GM10847 (cell line): Measurements from ENCODE around the gene PRPF6.

Source experiments
- POLR2A ChIP-seq: IDR thresholded peaks from 2 replicates; pipeline ENCODE4 v1.6.1; 2011; ENCODE audit not compliant: insufficient read length; ENCODE audit errors: extremely low read depth

The PRPF6 gene

DNA sequence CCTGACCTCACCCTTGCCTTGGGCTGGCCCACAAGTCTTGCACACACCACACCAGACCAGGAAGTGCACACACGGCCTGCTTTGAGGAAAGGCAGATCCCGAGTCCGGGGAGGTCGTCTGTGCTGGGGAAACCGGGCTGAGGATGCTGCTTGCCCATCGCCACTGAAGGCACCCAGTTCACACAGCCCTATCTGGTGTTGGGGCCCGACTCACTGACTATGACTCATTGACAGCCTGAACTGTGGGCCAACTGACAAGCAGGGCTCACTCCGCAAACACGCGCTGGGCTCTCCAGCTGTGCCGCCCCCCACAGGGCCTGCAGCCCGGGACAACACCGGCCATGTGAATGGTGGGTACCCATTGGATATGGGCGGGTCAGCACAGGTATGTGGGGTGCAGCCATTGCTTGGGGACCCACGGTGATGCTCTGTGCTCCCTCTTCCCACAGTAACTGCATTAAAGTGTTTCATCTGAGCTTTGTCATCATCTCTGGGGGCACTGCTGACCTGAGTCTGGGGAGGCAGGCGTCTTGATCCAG is 3.1 kb upstream of the PRPF6 start:
- TF ChIP-seq POLR2A, result no peak

DNA sequence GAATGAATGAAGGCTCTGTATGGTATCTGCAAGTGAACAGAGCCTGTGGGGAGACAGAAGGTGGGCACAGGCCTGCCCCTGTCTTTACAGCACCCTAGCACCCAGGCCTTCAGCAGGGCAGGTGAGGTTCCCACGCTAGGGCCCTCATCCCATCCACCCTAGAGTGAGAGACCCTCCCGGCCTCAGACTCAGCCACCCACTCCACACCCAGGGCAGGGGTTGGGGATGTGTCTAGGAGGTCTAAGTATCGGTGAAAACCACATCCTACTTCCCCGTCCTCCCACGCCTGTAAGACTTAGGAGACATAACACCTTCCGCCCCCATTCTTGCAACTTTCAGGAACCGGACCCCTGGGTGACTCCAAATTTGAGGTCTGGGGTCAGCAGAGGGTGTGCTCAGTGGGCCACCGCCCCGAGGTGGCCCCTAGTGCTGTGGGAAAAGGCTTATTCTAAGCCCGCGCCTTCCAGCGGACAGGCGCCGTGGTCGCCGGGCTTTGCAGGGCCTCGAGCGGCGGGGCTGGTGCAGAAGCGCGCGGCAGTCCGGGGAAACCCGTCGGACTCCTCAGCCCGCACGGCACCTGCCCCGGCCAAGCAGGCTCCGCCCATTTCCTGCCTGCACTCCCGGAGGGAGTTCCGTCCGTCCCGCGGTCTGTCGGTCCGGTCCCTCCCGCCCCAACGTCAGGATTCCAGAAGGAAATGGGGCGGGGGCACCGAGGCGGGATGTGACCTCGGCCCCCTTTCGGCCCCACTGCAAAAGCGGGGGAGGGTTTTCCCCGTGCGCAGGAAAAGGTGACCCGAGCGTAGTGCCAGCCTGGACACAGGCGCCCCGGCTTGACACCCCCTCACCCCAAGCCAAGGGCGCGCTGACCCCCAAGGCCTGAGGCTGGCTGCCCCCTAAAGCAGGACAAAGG is 2.4 kb upstream of the PRPF6 start:
- peak; percentile 23 for TF ChIP-seq POLR2A

DNA sequence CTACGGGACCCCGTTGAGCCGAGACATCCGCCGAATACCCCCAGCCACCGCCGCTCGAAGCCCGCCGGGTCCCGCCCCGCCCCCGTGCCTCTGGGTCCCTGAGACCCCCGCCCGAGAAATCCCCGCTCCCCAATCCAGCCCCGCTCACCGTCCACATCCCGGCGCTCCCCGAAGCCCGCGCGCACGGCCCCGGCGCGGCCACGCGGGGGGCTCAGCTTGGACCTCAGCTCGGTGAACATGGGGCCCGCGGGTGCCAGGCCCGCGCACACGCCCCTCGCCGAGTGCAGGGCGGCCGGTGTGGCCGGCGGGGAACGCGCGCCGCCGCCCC is 1.7 kb upstream of the PRPF6 start:
- no peak for TF ChIP-seq POLR2A

DNA sequence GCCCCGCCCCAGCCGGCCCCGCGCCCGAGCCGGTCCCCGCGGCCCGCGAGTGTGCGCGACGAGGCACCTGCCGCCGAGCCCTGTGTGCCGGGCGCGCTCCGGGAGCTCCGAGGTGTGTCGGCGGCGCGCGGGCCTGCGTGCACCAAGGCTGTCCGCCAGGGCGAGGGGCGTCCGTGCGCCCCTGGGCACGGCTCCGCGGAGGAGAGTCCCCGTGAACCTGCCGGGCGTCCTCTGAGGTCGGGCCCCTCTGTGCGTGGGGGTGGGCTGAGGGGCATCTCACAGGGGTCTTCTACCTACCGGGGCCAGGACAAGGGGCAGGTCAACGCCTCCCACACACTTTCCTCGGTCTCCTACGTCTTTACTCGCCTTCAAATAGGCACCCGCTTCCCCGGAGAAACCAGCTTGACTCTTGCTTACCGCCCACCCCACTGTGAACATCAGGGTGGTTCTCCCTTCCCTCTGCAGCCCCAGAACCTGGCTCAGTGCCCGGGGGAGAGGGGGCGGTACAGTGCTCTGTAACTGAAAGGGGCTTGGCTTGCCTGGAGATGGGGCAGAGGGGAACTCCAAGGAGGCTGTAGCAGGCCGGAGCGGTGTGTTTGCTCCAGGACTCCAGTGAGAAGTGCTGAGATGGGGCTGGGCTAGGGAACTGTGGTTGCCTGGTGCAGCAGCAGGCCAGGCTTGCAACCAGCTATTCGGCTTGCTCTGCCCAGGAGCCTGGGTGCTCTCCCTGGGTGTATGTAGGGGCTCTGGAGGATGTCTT is 1.2 kb upstream of the PRPF6 start, which contains the start of gene SAMD10:
TSS of gene SAMD10 (minus strand) at position 86 of the 760 bp plus-strand sequence. CDS start 175 bp downstream, outside the sequence.
- TF ChIP-seq POLR2A, result peak; percentile 27

DNA sequence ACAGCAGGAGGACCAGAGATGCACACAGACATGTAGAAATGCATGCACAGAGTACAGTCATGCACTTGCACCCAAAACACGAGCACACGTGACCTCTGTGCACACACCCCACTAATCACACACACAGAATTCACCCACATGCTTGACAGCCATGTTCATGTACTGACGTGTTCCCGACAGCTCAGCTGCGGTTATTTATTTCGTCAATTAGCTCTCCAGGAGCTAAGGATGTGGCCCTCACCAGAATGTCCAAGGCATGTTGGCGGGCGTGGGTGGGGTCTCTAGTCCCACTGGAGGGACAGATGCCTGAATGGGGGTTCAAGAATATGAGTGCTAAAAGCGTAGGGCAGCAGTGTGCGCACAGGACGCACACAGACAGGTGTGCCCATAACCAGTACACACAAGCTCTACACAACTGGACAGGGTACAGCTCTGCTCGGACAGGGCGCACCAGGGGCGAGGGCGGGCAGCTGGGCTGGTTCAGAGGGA is 571 bp upstream of the PRPF6 start:
- TF ChIP-seq POLR2A, result no peak

DNA sequence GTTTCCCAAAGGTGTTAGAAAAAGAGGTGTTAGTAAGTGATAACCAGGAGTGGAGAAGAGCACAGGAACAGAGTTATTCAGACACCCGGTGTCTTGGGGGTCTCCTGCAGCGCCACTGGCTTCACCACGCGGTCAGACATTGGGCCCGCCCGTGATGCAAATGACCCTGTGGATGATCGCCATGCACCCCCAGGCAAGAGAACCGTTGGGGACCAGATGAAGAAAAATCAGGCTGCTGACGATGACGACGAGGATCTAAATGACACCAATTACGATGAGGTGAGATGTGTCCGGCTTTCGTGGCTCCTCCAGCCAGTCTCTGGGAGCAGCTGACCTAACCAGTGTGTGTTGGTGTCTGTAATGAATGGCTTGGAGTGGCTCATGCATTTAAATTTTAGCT is 2.0 kb downstream of the PRPF6 start:
- no peak for TF ChIP-seq POLR2A

DNA sequence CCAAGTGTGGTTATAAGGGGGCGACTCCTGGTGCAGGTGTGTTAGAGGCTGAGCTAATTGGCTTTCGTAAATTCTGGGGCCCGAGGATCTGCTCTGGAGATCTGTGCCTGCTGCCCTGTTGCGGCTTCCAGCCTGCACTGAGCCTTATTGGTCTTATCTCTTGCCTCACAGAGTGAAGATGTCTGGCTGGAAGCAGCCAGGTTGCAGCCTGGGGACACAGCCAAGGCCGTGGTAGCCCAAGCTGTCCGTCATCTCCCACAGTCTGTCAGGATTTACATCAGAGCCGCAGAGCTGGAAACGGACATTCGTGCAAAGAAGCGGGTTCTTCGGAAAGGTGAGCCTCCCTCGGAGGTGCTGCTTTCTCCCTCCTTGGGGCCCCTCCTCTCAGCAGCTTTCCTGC is 20.0 kb downstream of the PRPF6 start:
- no peak for TF ChIP-seq POLR2A

DNA sequence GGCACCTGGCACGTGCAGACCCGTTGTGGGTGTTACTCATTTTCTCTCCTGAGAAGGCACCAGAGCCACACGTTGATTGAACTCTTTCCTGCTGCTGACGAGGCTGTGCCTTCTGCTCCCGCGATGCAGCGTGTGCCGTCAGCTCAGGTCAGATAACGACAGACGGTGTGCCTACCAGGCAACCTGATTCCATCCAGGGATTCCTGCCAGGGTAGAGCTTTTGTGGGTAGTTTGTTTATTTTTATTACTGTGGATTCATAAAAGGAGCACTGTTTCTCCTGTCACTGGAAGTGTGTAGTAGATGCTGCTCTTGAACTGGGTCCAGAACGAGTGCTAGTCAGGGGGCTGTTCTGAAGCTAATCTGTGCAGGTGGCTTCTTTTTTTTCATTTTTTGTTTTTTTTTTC is 20.7 kb downstream of the PRPF6 start:
- no peak for TF ChIP-seq POLR2A

DNA sequence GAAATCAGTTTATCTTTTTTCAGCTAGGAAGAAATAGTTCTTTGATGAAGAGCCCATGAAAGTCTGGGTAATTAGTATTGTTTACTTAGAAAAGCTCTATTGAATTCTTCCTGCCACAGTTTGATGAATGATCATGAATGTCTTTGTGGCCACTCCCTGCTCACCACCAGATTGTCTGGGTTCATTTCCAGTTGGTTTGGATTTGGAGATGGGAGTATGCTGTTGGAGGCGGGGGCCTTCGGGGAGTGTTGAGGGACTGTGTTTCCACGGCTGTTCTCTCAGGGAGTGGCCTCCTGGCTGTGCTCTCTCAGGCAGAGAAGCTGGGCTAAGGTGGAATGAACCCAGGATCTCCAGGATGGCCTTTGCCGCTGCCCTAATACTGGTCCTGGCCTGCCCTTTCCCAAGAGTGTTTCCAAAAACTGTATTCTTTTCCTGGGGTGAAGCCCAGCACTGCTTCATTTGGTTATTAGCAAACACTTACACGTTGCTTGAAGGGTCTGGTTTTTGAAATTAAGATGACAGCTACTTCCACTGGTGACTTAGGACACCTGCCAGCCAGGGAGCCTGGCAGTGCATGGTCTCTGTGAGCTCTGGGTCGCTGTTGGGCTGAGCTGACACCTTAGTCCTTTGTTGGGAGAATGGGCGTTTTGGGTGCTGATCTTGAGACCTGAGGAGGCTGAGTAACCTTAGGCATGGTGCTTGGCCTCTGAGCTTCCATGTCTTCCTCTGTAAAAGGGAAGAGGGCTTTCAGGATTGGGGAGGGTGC is 23.2 kb downstream of the PRPF6 start:
- TF ChIP-seq POLR2A, result no peak

DNA sequence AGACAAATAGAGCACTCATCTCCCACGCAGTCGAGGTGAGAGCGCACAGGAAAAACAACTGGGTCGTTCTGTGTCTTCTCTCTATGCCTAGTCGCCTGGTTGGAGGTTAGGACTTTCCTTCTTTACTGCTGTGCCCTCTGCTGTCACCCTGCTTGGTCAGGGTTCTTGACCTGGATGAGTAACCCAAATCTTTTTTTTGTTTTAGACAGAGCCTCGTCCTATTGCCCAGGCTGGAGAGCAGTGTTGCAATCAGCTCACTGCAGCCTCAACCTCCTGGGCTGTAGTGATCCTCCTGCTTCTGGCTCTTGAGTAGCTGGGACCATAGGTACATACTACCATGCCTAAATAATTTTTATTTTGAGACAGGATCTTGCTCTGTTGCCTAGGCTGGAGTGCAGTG is 24.5 kb downstream of the PRPF6 start:
- TF ChIP-seq POLR2A, result no peak

DNA sequence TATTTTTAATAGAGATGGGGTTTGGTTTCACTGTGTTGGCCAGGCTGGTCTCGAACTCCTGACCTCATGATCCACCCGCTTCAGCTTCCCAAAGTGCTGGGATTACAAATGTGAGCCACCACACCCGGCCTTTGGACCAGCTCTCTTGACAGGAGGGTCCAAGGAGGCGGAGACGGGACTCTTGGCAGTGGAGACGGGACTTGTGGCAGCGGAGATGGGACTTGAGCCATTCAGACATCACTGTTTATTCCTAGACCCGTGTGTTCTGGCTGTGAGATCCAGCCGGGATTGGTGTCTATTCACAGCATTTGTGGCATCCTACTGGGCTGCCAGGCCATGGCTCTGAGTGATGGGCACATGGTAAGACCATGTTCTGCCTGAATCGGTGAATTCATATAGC is 25.6 kb downstream of the PRPF6 start:
- no peak for TF ChIP-seq POLR2A

DNA sequence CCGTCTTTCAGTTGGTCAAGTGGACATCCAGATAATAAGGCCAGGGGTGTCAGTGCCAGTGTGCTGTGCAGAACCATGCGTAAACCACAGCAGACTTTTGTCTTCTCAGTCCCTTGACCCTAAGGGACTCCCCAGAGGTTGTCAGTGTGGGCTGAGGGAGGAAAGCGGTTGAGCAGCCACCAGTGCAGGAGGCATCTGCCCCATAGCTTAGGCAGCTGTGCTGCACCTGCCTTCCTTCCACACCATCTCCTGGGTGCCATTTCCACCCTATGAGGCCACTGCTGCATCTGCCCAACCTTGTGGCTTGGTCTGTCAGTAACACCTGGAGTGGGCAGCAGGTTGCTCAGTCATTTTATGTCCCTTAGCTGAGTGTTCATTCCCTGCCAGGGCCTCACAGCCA is 26.0 kb downstream of the PRPF6 start:
- no peak for TF ChIP-seq POLR2A

DNA sequence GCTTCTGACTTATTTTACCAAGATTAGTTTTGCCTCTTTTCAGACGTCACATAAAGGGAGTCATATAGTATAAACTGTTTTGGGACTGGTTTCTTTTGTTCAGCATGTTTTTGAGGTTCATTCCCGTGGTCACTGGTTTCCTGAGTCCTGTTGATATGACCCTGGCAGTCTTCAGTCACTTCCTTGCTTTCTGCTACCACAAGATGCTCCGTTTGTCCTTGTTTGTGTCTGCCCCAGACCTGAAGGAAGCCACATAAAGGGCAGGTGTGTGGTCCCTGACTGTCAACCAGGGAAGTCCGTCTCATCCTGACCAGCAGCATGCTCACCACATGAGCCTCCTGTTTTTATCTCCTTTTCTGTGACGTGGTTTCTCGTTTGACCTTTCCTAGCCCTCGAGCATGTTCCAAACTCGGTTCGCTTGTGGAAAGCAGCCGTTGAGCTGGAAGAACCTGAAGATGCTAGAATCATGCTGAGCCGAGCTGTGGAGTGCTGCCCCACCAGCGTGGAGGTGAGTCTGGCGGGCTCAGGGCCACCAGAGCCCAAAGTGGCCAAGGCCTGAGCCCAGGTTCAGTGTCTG is 29.0 kb downstream of the PRPF6 start:
- no peak for TF ChIP-seq POLR2A

DNA sequence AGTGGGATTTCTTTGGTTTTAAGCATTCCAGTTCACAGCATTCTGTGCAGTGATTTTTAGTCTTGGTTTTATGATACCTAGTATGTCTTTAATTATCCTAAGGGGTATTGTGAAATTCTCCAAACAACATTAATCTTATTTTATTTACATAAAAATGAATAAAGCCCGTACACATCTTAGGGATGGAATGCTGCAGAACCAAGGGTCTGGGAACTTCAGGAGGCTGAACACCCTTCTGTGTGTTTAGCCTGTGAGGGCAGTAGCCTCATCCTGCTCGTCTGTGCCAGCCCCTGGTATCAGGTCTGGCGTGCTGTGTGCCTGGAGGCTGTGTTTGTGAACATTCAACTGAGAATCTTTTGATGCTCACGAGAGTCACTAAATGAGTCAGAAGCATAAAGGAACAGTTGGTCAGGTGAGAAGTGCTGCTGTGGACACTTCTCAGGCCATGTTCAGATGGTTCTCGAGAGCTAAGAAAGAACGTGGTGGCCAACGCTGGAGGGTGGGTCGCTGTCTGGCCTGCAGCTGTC is 29.8 kb downstream of the PRPF6 start:
- no peak for TF ChIP-seq POLR2A
